Dedifferentiated amniotic fluid mesenchymal stem cell (primary cell): ENCODE results near the gene KHDC4.
"Not testable (repeated sequence)": the region's sequence is repeated elsewhere in the genome, so short reads cannot be mapped to it uniquely, and the experiment has no call there.

Source experiments
- DNase-seq: peaks from one replicate; pipeline ENCODE4 v3.0.0-alpha.2; 2016; ENCODE audit errors: extremely low spot score

Gene KHDC4

GRCh38 chr1:155940993-155941844, 7.0 kb upstream of the KHDC4 start, which contains the start of gene RXFP4:
TSS of gene RXFP4 (plus strand) at chr1:155941638. CDS start at chr1:155941710, 72 bp downstream.
- DNase-seq = no peak

- DNase-seq = peak; percentile 36
Observed at GRCh38 chr1:155940482-155940992, 6.3 kb upstream of the KHDC4 start.

GRCh38 chr1:155938220-155938627, 4.0 kb upstream of the KHDC4 start:
- peak; percentile 40 for DNase-seq

- DNase-seq = no peak
Observed at GRCh38 chr1:155934936-155935590, 850 bp upstream of the KHDC4 start.

- DNase-seq = no peak
Observed at GRCh38 chr1:155933591-155934096, 569 bp downstream of the KHDC4 start.

- DNase-seq = no peak
Observed at GRCh38 chr1:155932487-155932886, 1.7 kb downstream of the KHDC4 start.

- DNase-seq = no peak
Observed at GRCh38 chr1:155932081-155932480, 2.1 kb downstream of the KHDC4 start.

- no peak for DNase-seq
Observed at GRCh38 chr1:155931332-155932038, 2.7 kb downstream of the KHDC4 start.

GRCh38 chr1:155930725-155931124, 3.5 kb downstream of the KHDC4 start:
- not testable (repeated sequence) for DNase-seq

GRCh38 chr1:155929057-155929456, 5.2 kb downstream of the KHDC4 start:
- DNase-seq = no peak

GRCh38 chr1:155925506-155925905, 8.7 kb downstream of the KHDC4 start:
- no peak for DNase-seq

GRCh38 chr1:155920717-155921116, 13.5 kb downstream of the KHDC4 start:
- DNase-seq = no peak

GRCh38 chr1:155919801-155920200, 14.4 kb downstream of the KHDC4 start:
- no peak for DNase-seq

- no peak for DNase-seq
Observed at GRCh38 chr1:155918660-155919059, 15.6 kb downstream of the KHDC4 start.

GRCh38 chr1:155913969-155914757, 20.1 kb downstream of the KHDC4 start:
- DNase-seq = no peak

- DNase-seq = no peak
Observed at GRCh38 chr1:155912056-155912536, 22.1 kb downstream of the KHDC4 start.

GRCh38 chr1:155911156-155912055, 22.8 kb downstream of the KHDC4 start, which contains the start of gene RIT1:
TSS of gene RIT1 (minus strand) at chr1:155911349. CDS start at chr1:155910761, 588 bp downstream.
- peak; percentile 68 for DNase-seq

- DNase-seq = no peak
Observed at GRCh38 chr1:155910621-155911121, 23.5 kb downstream of the KHDC4 start.

- DNase-seq = no peak
Observed at GRCh38 chr1:155909894-155910293, 24.3 kb downstream of the KHDC4 start.

GRCh38 chr1:155904261-155904660, 30.0 kb downstream of the KHDC4 start:
- DNase-seq = no peak
